GM18517 (cell line): ENCODE measurements around the gene DNAAF5.

ENCODE experiments used
- ATAC-seq: cut with Tn5 transposase; IDR thresholded peaks from one replicate; pipeline ENCODE4 v1.9.1; 2021; ENCODE audit warnings: mild to moderate bottlenecking, moderate library complexity; ENCODE audit not compliant: unreplicated experiment

Gene DNAAF5

GRCh38 chr7:831596-832166, 105.2 kb downstream of the DNAAF5 start:
- peak; percentile 75 for ATAC-seq

DNA sequence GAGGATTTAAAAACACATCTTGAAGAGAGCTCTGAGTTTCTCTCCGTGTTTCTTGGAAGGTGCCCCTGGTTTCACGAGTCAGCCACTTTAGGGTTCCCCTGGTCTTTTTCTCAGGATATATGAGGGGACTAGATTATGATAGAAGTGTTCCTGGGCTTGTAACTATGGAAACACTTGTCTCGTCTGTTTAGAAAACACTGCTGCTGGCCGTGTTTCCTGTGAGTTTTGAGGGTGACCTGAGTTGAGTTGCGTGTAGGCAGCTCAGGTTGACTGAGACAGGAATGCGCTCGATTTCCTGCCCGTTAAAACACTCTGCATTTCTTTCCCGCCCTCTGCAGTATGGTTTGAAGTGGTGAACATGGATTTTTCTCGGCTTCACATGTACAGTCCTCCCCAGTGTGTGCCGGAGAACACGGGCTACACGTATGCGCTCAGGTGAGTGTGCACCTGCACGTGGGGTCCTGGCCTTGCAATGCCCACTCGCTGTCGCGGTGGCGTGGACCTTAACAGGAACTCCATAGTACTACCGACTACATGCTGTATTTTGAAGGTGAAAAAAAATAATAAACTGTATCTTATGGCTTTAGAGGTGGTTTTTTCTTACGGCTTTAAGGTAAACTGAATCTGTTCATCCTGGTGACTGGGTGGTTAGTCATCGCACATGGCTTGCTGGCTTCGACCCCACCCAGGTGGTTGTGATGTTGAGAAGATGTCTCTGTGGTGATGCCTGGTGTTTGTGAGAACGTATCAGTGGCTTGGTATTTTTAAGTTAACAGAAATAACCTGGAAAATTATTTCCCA, 105.9 kb downstream of the DNAAF5 start, which contains the start of gene SUN1:
TSS of gene SUN1 (plus strand) at position 310 of the 801 bp plus-strand sequence. CDS start at position 359, 49 bp downstream.
- peak; percentile 28 for ATAC-seq

- ATAC-seq, result no peak
These were observed 106.5 kb downstream of the DNAAF5 start for GRCh38 chr7:832968-833424.

DNA sequence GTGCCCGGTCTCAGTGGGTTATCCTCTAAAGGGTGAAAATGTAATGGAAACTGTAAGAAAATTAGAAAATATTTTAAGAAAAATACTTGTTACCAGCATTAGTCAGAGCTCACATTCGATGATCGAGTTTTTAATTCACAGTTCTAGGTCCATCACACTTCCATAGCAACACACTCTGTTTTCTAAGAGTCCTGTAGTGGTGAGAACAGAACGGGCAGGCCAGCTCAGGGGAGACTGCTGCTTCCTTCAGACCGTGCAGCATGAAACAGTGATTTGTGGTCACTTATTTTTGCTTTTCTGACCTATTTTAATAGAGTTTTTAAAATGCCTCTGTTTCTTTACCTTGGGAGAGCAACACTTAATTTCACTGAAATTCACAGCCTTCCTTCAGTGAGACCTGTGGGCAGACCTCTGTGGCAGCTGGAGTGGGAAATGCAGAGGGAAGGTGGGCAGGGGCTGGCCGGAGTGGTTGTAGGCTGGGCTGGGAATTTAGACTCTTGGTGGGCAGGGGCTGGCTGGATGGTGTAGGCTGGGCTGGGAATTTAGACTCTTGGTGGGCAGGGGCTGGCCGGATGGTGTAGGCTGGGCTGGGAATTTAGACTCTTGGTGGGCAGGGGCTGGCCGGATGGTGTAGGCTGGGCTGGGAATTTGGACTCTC, 107.2 kb downstream of the DNAAF5 start:
- ATAC-seq, result no peak

DNA sequence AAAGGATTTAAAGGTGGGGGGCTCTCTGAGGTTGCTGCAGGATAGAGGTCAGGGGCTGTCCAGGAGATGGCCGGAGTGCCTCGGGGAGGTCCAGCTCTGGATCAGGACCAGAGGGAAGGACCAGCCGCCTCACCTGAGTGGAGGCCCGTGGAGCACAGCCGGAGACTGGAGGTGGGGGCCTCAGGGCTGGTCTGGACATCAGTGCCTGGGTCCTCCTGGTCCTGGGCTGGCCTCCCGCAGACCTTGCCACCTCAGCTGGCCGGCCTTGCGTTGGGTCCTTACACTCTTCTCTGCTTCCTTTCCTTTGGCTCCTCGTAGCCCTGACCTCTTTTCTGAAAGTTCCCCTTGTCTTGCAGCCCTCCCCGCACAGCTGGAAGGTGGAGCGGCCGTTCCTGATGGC, 107.8 kb downstream of the DNAAF5 start:
- ATAC-seq, result no peak

DNA sequence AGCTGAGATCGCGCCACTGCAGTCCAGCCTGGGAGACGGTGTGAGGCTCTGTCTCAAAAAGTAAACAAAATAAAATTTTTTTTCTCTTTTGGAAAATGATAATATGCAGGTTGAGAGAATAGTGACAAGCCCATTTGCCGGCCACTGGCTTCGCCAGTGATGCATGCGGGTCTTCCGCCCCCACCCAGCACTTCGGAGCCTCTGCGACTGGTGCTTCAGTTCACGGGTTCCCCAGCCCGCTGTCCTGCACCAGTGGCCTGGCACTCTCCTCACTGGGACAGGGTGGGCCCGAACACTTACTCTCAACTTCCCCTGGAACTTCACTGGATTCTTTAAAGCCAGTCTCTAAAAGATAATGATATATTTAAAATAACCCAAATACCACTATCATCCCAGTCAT, 108.5 kb downstream of the DNAAF5 start:
- ATAC-seq, result no peak

DNA sequence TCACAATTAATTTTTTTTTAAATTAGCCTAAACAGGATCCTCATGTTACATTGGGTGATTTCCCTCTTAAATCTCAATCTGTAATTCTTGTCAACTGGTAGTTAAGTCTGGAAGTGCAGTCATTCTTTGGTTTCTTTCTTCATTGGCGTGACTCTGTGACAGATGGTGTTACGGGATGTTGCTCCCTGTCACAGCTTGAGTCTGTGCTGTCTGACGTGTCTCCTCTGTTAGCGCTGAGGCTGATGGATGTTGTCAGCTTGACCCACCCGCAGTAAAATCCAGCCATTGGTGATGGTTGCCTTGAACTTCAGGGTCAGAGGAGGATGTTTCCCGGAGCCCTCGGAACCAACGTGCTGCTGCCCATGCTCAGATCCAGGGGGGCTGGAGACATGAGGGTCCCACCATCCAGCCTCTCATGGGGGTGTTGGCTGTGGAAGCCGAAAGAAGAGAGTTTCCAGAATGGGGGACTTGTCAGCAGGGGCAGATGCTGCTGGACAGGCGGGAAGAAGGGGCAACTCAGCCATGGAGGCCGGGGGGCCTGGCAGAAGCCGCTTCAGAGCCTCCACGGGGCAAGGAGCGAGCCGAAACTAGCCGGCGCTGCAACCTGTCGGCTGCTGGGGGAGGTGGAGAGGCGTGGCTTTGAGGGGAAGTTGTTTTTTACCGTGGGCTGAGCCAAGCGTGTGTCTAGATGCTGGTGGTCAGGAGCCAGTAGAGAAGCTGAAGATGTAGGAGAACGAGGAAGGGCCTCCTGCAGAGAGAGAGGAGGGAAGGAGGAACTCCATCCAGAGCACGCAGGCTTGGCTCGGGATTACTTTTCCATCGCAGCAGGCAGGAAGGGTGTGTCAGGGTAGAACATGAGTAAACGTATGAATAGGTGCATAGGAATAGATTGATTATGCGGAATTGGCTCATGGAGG, 109.2 kb downstream of the DNAAF5 start:
- no peak for ATAC-seq
